Neural cell (in vitro differentiated cells): ENCODE measurements around the gene ALK. TPM values are rescaled to one million over a fixed set of nuclear protein-coding genes. Genes with fewer than 3 reads are reported as not detected.

Source experiments
- H2AFZ ChIP-seq: fragments of 200-600, 300-800 bp; sonication (generic), shearing (Covaris generic); 2 replicates; pipeline ENCODE4 v1.6.0; 2014; ENCODE audit warnings: low read depth, mild to moderate bottlenecking, antibody characterized with exemption, low read length, moderate library complexity
- H3F3A ChIP-seq: fragments of 200-600 bp; shearing (Covaris generic); 2 replicates; pipeline ENCODE4 v1.6.1; 2016; ENCODE audit warnings: mild to moderate bottlenecking, moderate library complexity, mixed read lengths, antibody characterized with exemption, low read length; ENCODE audit not compliant: insufficient read depth, poor library complexity, severe bottlenecking
- H3K27ac ChIP-seq: fragments of 200-600, 300-800 bp; sonication (generic), shearing (Covaris generic); 2 replicates; pipeline ENCODE4 v1.5.1; 2014; ENCODE audit warnings: mild to moderate bottlenecking, low read length, moderate library complexity
- H3K27me3 ChIP-seq: fragments of 300-800, 200-600 bp; sonication (generic), shearing (Covaris generic); 2 replicates; pipeline ENCODE4 v1.6.0; 2014; ENCODE audit warnings: mild to moderate bottlenecking, low read depth, low read length, moderate library complexity; ENCODE audit not compliant: insufficient read depth
- H3K36me3 ChIP-seq: fragments of 300-800, 200-600 bp; sonication (generic), shearing (Covaris generic); 2 replicates; pipeline ENCODE4 v1.5.1; 2014; ENCODE audit warnings: mild to moderate bottlenecking, antibody characterized with exemption, low read length, moderate library complexity; ENCODE audit not compliant: insufficient read depth
- H3K4me2 ChIP-seq: fragments of 300-800, 200-600 bp; sonication (generic), shearing (Covaris generic); 2 replicates; pipeline ENCODE4 v1.6.0; 2014; ENCODE audit warnings: mild to moderate bottlenecking, low read length
- H3K4me3 ChIP-seq: fragments of 300-800, 200-600 bp; sonication (generic), shearing (Covaris generic); 2 replicates; pipeline ENCODE4 v1.5.1; 2014; ENCODE audit warnings: mild to moderate bottlenecking, low read length, moderate library complexity
- H3K79me2 ChIP-seq: fragments of 200-600 bp; shearing (Covaris generic); replicated peaks from 2 replicates; pipeline ENCODE4 v1.6.0; 2014; ENCODE audit warnings: mild to moderate bottlenecking, low read length, moderate library complexity; ENCODE audit not compliant: insufficient read depth
- H3K9ac ChIP-seq: fragments of 300-800, 200-600 bp; sonication (generic), shearing (Covaris generic); 2 replicates; pipeline ENCODE4 v1.6.1; 2016; ENCODE audit warnings: mild to moderate bottlenecking, low read length, mixed read lengths
- H3K9me2 ChIP-seq: fragments of 200-600 bp; shearing (Covaris generic); 2 replicates; pipeline ENCODE4 v1.6.1; 2016; ENCODE audit warnings: mild to moderate bottlenecking, low read length, mixed read lengths; ENCODE audit not compliant: insufficient read depth
- H3K9me3 ChIP-seq: fragments of 200-600, 300-800 bp; sonication (generic), shearing (Covaris generic); 2 replicates; pipeline ENCODE4 v1.6.1; 2016; ENCODE audit warnings: mild to moderate bottlenecking, mixed run types, low read length, moderate library complexity, mixed read lengths
- H4K20me1 ChIP-seq: fragments of 200-600 bp; shearing (Covaris generic); 2 replicates; pipeline ENCODE4 v1.6.1; 2016; ENCODE audit warnings: mild to moderate bottlenecking, mixed run types; ENCODE audit not compliant: insufficient read depth
- CTCF ChIP-seq: fragments of 450-650 bp; IDR thresholded peaks from 2 replicates; pipeline ENCODE4 v1.5.1; 2014; ENCODE audit warnings: antibody characterized with exemption, mild to moderate bottlenecking, moderate library complexity; ENCODE audit not compliant: poor library complexity, severe bottlenecking
- EP300 ChIP-seq: fragments of 450-650 bp; conservative IDR thresholded peaks from 2 replicates; pipeline ENCODE4 v1.6.1; 2014; ENCODE audit warnings: antibody characterized with exemption, mild to moderate bottlenecking, moderate library complexity; ENCODE audit not compliant: poor library complexity, severe bottlenecking
- EZH2 ChIP-seq: fragments of 200-600, 300-800 bp; shearing (Covaris generic), sonication (generic); IDR thresholded peaks from 2 replicates; pipeline ENCODE4 v1.6.1; 2014; ENCODE audit warnings: antibody characterized with exemption, low read length, borderline replicate concordance, mild to moderate bottlenecking; ENCODE audit not compliant: insufficient read depth, poor library complexity, severe bottlenecking
- MXI1 ChIP-seq: fragments of 450-650 bp; conservative IDR thresholded peaks from 2 replicates; pipeline ENCODE4 v1.6.1; 2014; ENCODE audit warnings: antibody characterized with exemption, mild to moderate bottlenecking; ENCODE audit not compliant: poor library complexity, severe bottlenecking
- POLR2AphosphoS5 ChIP-seq: IDR thresholded peaks from 2 replicates; pipeline ENCODE4 v1.6.1; 2012
- RAD21 ChIP-seq: fragments of 450-650 bp; conservative IDR thresholded peaks from 2 replicates; pipeline ENCODE4 v1.6.1; 2014; ENCODE audit warnings: antibody characterized with exemption, mild to moderate bottlenecking, moderate library complexity
- REST ChIP-seq: IDR thresholded peaks from 2 replicates; pipeline ENCODE4 v1.6.1; 2012; ENCODE audit warnings: borderline replicate concordance
- SMC3 ChIP-seq: fragments of 450-650 bp; conservative IDR thresholded peaks from 2 replicates; pipeline ENCODE4 v1.6.1; 2014; ENCODE audit warnings: antibody characterized with exemption, mild to moderate bottlenecking, moderate library complexity; ENCODE audit not compliant: poor library complexity
- TAF1 ChIP-seq: IDR thresholded peaks from 2 replicates; pipeline ENCODE4 v1.6.1; 2012; ENCODE audit warnings: low read depth
- polyA plus RNA-seq: library from polyadenylated mRNA; depleted of rRNA; stranded (reverse); fragments of >200 nt; gene quantifications from 2 replicates; pipeline ENCODE4 v1.2.3, GENCODE V29; 2014

ALK gene
- polyA plus RNA-seq, 1 donor from 2014 or later, result 7.1 TPM

- H3K4me2 ChIP-seq, result no peak overlapping the region
- no peak overlapping the region for H3K9ac ChIP-seq
- H3K36me3 ChIP-seq, result no peaks in the 10 kb centered on the region
- H4K20me1 ChIP-seq, result no peaks in the 10 kb centered on the region
- no peaks in the 10 kb centered on the region for H3K9me3 ChIP-seq
- H3K9me2 ChIP-seq, result no peaks in the 10 kb centered on the region
- H2AFZ ChIP-seq, result no peak overlapping the region
- H3K27me3 ChIP-seq, result no peaks in the 10 kb centered on the region
- no peak overlapping the region for H3K27ac ChIP-seq
- H3K4me3 ChIP-seq, result no peak overlapping the region
- no peaks in the 10 kb centered on the region for H3F3A ChIP-seq
- H3K79me2 ChIP-seq, result no peaks in the 10 kb centered on the region
- TF ChIP-seq TAF1 (no peak), CTCF (no peak), EP300 (no peak)
These were observed 377.4 kb downstream of the ALK start for GRCh38 chr2:29544031-29544430.

GRCh38 chr2:29535188-29535587 lies 386.2 kb downstream of the ALK start:
- no peaks in the 10 kb centered on the region for H3F3A ChIP-seq
- TF ChIP-seq POLR2AphosphoS5 (no peak), REST (no peak), CTCF (no peak), EP300 (no peak), MXI1 (no peak), EZH2 (no peak), TAF1 (no peak), RAD21 (no peak), SMC3 (no peak)
- no peak overlapping the region for H3K27ac ChIP-seq
- no peak overlapping the region for H2AFZ ChIP-seq
- no peaks in the 10 kb centered on the region for H3K9me3 ChIP-seq
- H3K27me3 ChIP-seq, result no peaks in the 10 kb centered on the region
- H3K4me2 ChIP-seq, result no peak overlapping the region
- H3K9ac ChIP-seq, result no peak overlapping the region
- H3K36me3 ChIP-seq, result no peaks in the 10 kb centered on the region
- no peaks in the 10 kb centered on the region for H3K9me2 ChIP-seq
- H3K4me3 ChIP-seq, result no peak overlapping the region
- no peaks in the 10 kb centered on the region for H3K79me2 ChIP-seq
- no peaks in the 10 kb centered on the region for H4K20me1 ChIP-seq
